Stomach smooth muscle (tissue), 2 donors: Measurements from ENCODE around the gene ELP4.

Source experiments
- H3K27ac ChIP-seq: one replicate; pipeline ENCODE4 v1.7.0; 2013; ENCODE audit warnings: mild to moderate bottlenecking, low read length, inconsistent platforms
- H3K27me3 ChIP-seq, 2 donors: one replicate each; pipeline ENCODE4 v1.7.0; 2013; ENCODE audit warnings: low read length in 2 of 2; ENCODE audit not compliant: insufficient read depth in 2 of 2, control insufficient read depth in 1 of 2
- H3K36me3 ChIP-seq, 2 donors: one replicate each; pipeline ENCODE4 v1.7.0; 2013; ENCODE audit warnings: low read length in 2 of 2; ENCODE audit not compliant: control insufficient read depth in 2 of 2, insufficient read depth in 2 of 2
- H3K4me1 ChIP-seq: one replicate; pipeline ENCODE4 v1.7.0; 2013; ENCODE audit warnings: low read length; ENCODE audit not compliant: control insufficient read depth, insufficient read depth
- H3K4me3 ChIP-seq, 2 donors: one replicate each; pipeline ENCODE4 v1.7.0; 2013; ENCODE audit warnings: low read length in 2 of 2
- H3K9ac ChIP-seq, 2 donors: one replicate each; pipeline ENCODE4 v1.7.0; 2013; ENCODE audit warnings: low read length in 2 of 2, mild to moderate bottlenecking in 1 of 2
- H3K9me3 ChIP-seq, 2 donors: one replicate each; pipeline ENCODE4 v1.7.0; 2013; ENCODE audit warnings: low read length in 2 of 2; ENCODE audit not compliant: control insufficient read depth in 2 of 2
- donor health status: healthy.
- donor health status: Pancreatic carcinoma.

The ELP4 gene

DNA sequence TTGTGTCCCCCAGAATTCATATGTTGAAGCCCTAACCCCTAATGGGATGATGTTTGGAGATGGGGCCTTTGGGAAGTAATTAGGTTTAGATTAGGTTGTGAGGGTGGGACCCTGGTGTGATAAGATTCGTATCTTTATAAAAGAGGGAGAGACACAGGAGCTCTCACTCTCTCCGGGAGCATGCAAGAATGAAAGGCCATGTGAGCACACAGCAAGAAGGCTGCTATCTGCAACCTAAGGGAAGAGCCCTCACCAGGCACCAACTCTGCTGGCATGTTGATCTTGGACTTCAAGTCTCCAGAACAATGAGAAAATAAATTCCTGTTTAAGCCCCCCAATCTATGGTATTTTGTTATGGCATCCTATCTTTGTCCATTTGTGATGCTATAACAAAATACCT is 97.3 kb downstream of the ELP4 start:
- no peak overlapping the region for H3K27ac ChIP-seq
- H3K36me3 ChIP-seq = no peaks in the 10 kb centered on the region
- no peaks in the 10 kb centered on the region for H3K27me3 ChIP-seq
- no peak overlapping the region for H3K4me3 ChIP-seq
- H3K9ac ChIP-seq = no peak overlapping the region
- H3K9me3 ChIP-seq = no peaks in the 10 kb centered on the region
- no peaks in the 10 kb centered on the region for H3K4me1 ChIP-seq

DNA sequence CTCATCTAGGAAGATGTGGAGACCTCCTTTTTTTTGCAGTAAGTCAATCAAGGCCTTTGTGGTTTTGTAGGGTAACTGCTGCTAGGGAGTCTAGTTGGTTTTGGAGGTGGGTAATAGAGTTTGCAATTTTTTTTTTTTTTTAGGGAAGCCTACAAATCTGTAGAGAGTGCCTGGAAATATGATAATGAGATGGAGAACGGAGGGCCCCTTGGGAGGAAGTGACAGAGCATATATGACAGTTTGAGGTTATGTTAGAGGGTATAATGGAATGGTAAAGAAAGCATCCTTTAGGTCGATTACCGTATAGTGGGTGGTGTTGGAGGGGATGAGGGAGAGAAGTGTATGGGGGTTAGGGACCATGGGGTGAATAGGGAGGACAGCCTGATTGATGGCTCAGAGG is 98.3 kb downstream of the ELP4 start:
- Histone ChIP-seq H3K9me3 (no peaks in the 10 kb centered on the region), H3K27me3 (no peaks in the 10 kb centered on the region), H3K4me3 (no peak overlapping the region), H3K36me3 (no peaks in the 10 kb centered on the region), H3K4me1 (no peaks in the 10 kb centered on the region), H3K27ac (no peak overlapping the region), H3K9ac (no peak overlapping the region)

DNA sequence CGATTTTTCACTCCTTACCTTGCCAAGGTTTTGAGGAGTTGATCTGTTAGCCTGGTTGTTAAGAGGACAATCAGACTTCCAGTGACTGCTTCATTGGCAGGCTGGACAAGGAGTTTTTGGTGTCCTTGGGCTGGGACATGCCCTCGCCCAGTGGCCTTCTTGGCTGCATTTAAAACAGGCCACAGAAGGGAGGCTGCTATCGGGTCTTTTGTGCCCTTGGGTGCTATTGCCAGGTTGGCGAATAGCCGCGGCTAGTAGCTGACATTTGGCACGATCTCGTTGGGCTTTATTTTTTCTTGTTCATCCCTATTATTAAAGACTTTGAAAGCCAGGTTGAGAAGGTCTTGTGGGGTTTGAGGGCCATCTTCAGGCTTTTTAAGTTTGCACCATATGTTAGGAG is 99.4 kb downstream of the ELP4 start:
- Histone ChIP-seq H3K27me3 (no peaks in the 10 kb centered on the region), H3K4me3 (no peak overlapping the region), H3K4me1 (no peaks in the 10 kb centered on the region), H3K36me3 (no peaks in the 10 kb centered on the region), H3K9ac (no peak overlapping the region), H3K27ac (no peak overlapping the region), H3K9me3 (no peaks in the 10 kb centered on the region)

- no peaks in the 10 kb centered on the region for H3K4me1 ChIP-seq
- no peaks in the 10 kb centered on the region for H3K9me3 ChIP-seq
- no peak overlapping the region for H3K27ac ChIP-seq
- no peak overlapping the region for H3K9ac ChIP-seq
- no peak overlapping the region for H3K4me3 ChIP-seq
- no peaks in the 10 kb centered on the region for H3K27me3 ChIP-seq
- no peaks in the 10 kb centered on the region for H3K36me3 ChIP-seq
These were observed 101.0 kb downstream of the ELP4 start for GRCh38 chr11:31610544-31610943.

GRCh38 chr11:31617246-31617645 is 107.7 kb downstream of the ELP4 start:
- no peak overlapping the region for H3K9ac ChIP-seq
- H3K36me3 ChIP-seq = no peaks in the 10 kb centered on the region
- no peaks in the 10 kb centered on the region for H3K27me3 ChIP-seq
- H3K4me1 ChIP-seq = no peaks in the 10 kb centered on the region
- H3K9me3 ChIP-seq = no peaks in the 10 kb centered on the region
- no peak overlapping the region for H3K27ac ChIP-seq
- H3K4me3 ChIP-seq = no peak overlapping the region

- Histone ChIP-seq H3K9me3 (no peaks in the 10 kb centered on the region), H3K4me1 (no peaks in the 10 kb centered on the region), H3K27me3 (no peaks in the 10 kb centered on the region), H3K9ac (no peak overlapping the region), H3K4me3 (no peak overlapping the region), H3K36me3 (no peaks in the 10 kb centered on the region), H3K27ac (no peak overlapping the region)
These were observed 110.4 kb downstream of the ELP4 start for GRCh38 chr11:31619980-31620379.

- H3K9ac ChIP-seq = no peak overlapping the region
- H3K4me1 ChIP-seq = no peaks in the 10 kb centered on the region
- no peak overlapping the region for H3K27ac ChIP-seq
- no peaks in the 10 kb centered on the region for H3K36me3 ChIP-seq
- H3K4me3 ChIP-seq = no peak overlapping the region
- no peaks in the 10 kb centered on the region for H3K27me3 ChIP-seq
- no peaks in the 10 kb centered on the region for H3K9me3 ChIP-seq
These were observed 110.9 kb downstream of the ELP4 start for GRCh38 chr11:31620434-31620833.

DNA sequence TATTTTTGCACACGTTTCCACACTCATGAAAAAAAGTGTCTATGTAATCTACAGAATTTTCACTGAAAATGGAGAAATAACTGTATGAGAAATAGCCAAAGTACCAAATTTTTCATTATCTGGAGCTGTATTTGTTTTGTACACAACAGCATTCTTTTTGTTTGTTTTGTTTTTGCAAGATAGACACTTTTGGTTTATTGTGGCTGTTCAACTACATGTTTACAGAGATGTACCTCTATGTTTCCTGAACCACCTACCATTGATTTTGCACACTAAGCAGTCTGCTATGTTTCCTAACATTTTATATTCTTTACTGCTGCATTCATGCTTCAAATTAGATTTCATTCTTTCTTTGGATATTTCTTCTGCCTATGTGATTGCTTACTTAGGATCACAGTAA is 116.3 kb downstream of the ELP4 start:
- Histone ChIP-seq H3K36me3 (no peaks in the 10 kb centered on the region), H3K27me3 (no peaks in the 10 kb centered on the region), H3K9ac (no peak overlapping the region), H3K4me3 (no peak overlapping the region), H3K27ac (no peak overlapping the region), H3K9me3 (no peaks in the 10 kb centered on the region), H3K4me1 (no peaks in the 10 kb centered on the region)

DNA sequence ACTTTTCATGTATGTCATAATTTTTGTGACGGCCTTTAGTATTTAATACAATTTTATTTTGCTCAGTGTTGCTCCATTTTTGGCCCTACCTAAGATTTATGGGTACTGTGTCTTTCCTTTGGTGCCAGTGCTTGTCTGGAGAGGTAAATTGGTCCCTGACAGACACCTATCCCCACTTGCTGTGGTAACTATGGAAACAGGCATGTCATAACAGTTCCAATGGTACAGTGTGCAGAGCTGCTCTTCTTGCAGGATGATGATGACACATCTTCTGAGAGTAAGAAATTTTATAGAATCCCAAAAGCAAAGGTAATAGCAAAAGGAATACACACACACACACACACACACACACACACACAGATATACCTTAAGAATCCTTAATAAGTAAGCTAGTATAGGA is 118.5 kb downstream of the ELP4 start:
- Histone ChIP-seq H3K4me3 (no peak overlapping the region), H3K27ac (no peak overlapping the region), H3K9ac (no peak overlapping the region), H3K36me3 (peaks cover 0 to 4% of the 10 kb centered on the region in 2 donors), H3K4me1 (no peaks in the 10 kb centered on the region), H3K9me3 (no peaks in the 10 kb centered on the region), H3K27me3 (no peaks in the 10 kb centered on the region)

DNA sequence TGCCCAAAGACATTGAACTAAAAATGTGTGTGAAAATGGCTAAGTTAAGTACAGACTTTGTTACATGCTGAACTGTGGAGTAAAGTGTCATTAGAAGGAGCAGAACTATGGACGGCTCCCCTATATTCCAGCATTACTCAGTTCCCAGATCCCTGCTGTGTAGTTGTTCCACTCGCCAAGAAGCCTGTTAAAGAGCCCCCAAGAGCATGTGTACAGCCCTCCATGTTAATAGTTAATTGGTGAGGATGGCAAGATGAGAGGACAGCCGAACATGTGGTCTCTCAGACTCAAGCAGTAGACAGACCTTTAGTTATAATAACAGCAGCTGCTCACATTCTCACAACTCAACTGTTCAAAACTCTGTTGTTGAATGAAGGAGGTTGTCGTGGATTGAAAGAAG is 127.4 kb downstream of the ELP4 start:
- Histone ChIP-seq H3K9ac (no peak overlapping the region), H3K9me3 (no peaks in the 10 kb centered on the region), H3K27me3 (no peaks in the 10 kb centered on the region), H3K4me1 (no peaks in the 10 kb centered on the region), H3K27ac (no peak overlapping the region), H3K36me3 (peaks cover 0 to 3% of the 10 kb centered on the region in 2 donors), H3K4me3 (no peak overlapping the region)

DNA sequence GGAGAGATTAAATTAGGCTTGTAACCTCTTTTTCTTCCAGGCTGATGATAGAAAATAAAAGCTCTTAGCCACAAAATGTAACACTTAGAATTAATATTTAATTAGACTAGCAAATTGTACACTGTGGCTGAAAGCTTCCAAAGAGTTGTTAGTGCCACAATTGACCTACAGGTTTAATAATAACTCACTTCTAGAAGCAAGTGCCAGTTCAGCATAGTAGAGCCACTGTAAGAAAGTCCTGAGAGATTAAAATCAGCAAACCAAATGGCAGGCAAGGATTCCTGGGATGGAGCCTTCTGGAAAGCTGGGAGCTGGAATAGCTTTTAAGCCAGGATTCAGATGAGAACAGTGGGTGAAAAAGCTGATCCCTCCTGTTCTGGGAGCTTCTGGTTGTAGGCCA is 131.0 kb downstream of the ELP4 start:
- no peaks in the 10 kb centered on the region for H3K9me3 ChIP-seq
- H3K27ac ChIP-seq = no peak overlapping the region
- no peaks in the 10 kb centered on the region for H3K4me1 ChIP-seq
- no peak overlapping the region for H3K4me3 ChIP-seq
- H3K9ac ChIP-seq = no peak overlapping the region
- no peaks in the 10 kb centered on the region for H3K27me3 ChIP-seq
- H3K36me3 ChIP-seq = no peaks in the 10 kb centered on the region
